ENCODE results near the gene ISOC1. TPM values are rescaled to one million over a fixed set of nuclear protein-coding genes. Genes with fewer than 3 reads are reported as not detected.

ISOC1 gene
- polyA plus RNA-seq, 1 donor (not counting 4 experiments of a cell fraction or from before 2014, with no cell fraction given), result 26.4 TPM

DNA sequence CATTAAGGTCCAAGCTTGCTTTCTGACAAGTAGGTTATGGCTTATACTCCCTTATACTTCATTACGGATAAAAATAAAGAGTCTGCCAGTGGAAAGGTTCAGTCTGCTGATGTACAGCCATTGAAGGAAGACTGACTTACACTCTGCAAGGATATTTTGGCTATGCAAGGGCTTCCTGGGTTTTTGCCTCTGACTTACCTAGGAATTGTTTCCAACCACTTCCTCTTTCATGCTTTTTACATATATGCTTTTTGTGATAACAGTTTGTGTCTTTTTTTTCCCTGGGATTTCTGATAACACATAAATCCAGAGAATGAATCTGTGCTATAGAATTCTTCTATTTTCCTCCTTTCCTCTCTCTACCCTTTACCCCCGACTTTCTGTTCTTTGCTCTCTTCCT lies 16.8 kb downstream of the ISOC1 start:
- dilution Hi-C loops (cut with MboI; ENCODE audit: extremely low pct_ligation_motif_present, low sequenced_read_pairs), result no loop called here
- TF ChIP-seq EZH2 (IDR thresholded peaks at IDR 0.05; ENCODE audit: low read length), result no peak
- TF ChIP-seq, protein P1, sequence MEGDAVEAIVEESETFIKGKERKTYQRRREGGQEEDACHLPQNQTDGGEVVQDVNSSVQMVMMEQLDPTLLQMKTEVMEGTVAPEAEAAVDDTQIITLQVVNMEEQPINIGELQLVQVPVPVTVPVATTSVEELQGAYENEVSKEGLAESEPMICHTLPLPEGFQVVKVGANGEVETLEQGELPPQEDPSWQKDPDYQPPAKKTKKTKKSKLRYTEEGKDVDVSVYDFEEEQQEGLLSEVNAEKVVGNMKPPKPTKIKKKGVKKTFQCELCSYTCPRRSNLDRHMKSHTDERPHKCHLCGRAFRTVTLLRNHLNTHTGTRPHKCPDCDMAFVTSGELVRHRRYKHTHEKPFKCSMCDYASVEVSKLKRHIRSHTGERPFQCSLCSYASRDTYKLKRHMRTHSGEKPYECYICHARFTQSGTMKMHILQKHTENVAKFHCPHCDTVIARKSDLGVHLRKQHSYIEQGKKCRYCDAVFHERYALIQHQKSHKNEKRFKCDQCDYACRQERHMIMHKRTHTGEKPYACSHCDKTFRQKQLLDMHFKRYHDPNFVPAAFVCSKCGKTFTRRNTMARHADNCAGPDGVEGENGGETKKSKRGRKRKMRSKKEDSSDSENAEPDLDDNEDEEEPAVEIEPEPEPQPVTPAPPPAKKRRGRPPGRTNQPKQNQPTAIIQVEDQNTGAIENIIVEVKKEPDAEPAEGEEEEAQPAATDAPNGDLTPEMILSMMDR (optimal IDR thresholded peaks at IDR 0.05 in 1 of 3, IDR thresholded peaks at IDR 0.05 in 1 of 3, conservative IDR thresholded peaks at IDR 0.05 in 1 of 3; ENCODE audit: extremely low read depth in 1 of 3, insufficient read depth in 2 of 3, low read length in 3 of 3), result no peak

DNA sequence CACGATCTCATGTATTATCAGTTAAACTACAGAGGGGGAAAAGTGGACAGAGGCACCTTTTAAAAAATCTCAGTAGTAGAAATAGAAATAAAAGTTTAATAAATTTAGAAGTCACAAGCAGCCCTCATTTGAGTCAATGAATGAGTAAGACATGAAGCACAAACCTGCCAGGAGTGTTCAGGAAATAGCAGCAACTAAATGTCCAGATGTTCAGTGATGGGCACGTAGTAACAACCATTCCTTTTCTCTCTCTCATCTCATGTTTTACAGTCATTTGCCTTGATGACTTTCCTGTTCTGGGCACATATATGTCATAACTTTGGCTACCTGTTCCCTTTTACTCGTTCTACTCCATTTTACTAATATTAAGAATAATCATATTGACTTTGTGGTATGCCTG lies 17.7 kb downstream of the ISOC1 start:
- no peak overlapping the region for H3K27ac ChIP-seq (ENCODE audit: control insufficient read depth, insufficient read depth, low read length)
- no peaks in the 10 kb centered on the region for H4K20me1 ChIP-seq (ENCODE audit: control insufficient read depth, extremely low read depth, insufficient read depth, low read length)
- H2AFZ ChIP-seq (ENCODE audit: control insufficient read depth, low read length), result no peak overlapping the region
- no peaks in the 10 kb centered on the region for H3K79me2 ChIP-seq (ENCODE audit: control insufficient read depth, insufficient read depth, low read length)
- peak; percentile 36 for FAIRE-seq
- TF ChIP-seq, protein P1 (optimal IDR thresholded peaks at IDR 0.05 in 1 of 3, IDR thresholded peaks at IDR 0.05 in 1 of 3, conservative IDR thresholded peaks at IDR 0.05 in 1 of 3; ENCODE audit: extremely low read depth in 1 of 3, insufficient read depth in 2 of 3, low read length in 3 of 3), result no peak
- no peak for TF ChIP-seq EZH2 (IDR thresholded peaks at IDR 0.05; ENCODE audit: low read length)
- H3K4me3 ChIP-seq (ENCODE audit: control insufficient read depth in 2 of 3, extremely low read depth in 1 of 3, insufficient read depth in 2 of 3, low read depth in 1 of 3, low read length in 3 of 3), result no peak overlapping the region
- no peaks in the 10 kb centered on the region for H3K36me3 ChIP-seq (ENCODE audit: control insufficient read depth in 2 of 2, extremely low read depth in 1 of 2, insufficient read depth in 2 of 2, low read length in 2 of 2)
- H3K4me1 ChIP-seq (ENCODE audit: control insufficient read depth, extremely low read depth, insufficient read depth, low read length), result peaks cover 23% of the 10 kb centered on the region
- no peaks in the 10 kb centered on the region for H3K27me3 ChIP-seq (ENCODE audit: control insufficient read depth, extremely low read depth, insufficient read depth, low read length)
- no peaks in the 10 kb centered on the region for H3K9me3 ChIP-seq (ENCODE audit: control insufficient read depth, low read depth, low read length)
- dilution Hi-C loops (cut with MboI; ENCODE audit: extremely low pct_ligation_motif_present, low sequenced_read_pairs), result no loop called here
- H3K9ac ChIP-seq (ENCODE audit: control insufficient read depth, extremely low read depth, insufficient read depth, low read length), result no peak overlapping the region
- H3K9me1 ChIP-seq (ENCODE audit: control insufficient read depth, extremely low read depth, insufficient read depth, low read length), result no peaks in the 10 kb centered on the region
- DNase-seq (ENCODE audit: low read depth, low spot score), result no peak
- no peak overlapping the region for H3K4me2 ChIP-seq (ENCODE audit: control insufficient read depth, extremely low read depth, insufficient read depth, low read depth, low read length)

More for the DNA sequence above, 16.8 kb downstream of the ISOC1 start:
- no peaks in the 10 kb centered on the region for H3K79me2 ChIP-seq (ENCODE audit: control insufficient read depth, insufficient read depth, low read length)
- H4K20me1 ChIP-seq (ENCODE audit: control insufficient read depth, extremely low read depth, insufficient read depth, low read length), result no peaks in the 10 kb centered on the region
- H3K4me1 ChIP-seq (ENCODE audit: control insufficient read depth, extremely low read depth, insufficient read depth, low read length), result peaks cover 23% of the 10 kb centered on the region
- H3K9ac ChIP-seq (ENCODE audit: control insufficient read depth, extremely low read depth, insufficient read depth, low read length), result no peak overlapping the region
- H3K4me3 ChIP-seq (ENCODE audit: control insufficient read depth in 2 of 3, extremely low read depth in 1 of 3, insufficient read depth in 2 of 3, low read depth in 1 of 3, low read length in 3 of 3), result no peak overlapping the region
- peaks cover 0 to 5% of the 10 kb centered on the region in 2 experiments for H3K36me3 ChIP-seq (ENCODE audit: control insufficient read depth in 2 of 2, extremely low read depth in 1 of 2, insufficient read depth in 2 of 2, low read length in 2 of 2)
- no peak overlapping the region for H3K27ac ChIP-seq (ENCODE audit: control insufficient read depth, insufficient read depth, low read length)
- DNase-seq (ENCODE audit: low read depth, low spot score) (no peak), FAIRE-seq (no peak)
- H3K4me2 ChIP-seq (ENCODE audit: control insufficient read depth, extremely low read depth, insufficient read depth, low read depth, low read length), result no peak overlapping the region
- H2AFZ ChIP-seq (ENCODE audit: control insufficient read depth, low read length), result no peak overlapping the region
- no peaks in the 10 kb centered on the region for H3K27me3 ChIP-seq (ENCODE audit: control insufficient read depth, extremely low read depth, insufficient read depth, low read length)
- H3K9me1 ChIP-seq (ENCODE audit: control insufficient read depth, extremely low read depth, insufficient read depth, low read length), result no peaks in the 10 kb centered on the region
- H3K9me3 ChIP-seq (ENCODE audit: control insufficient read depth, low read depth, low read length), result no peaks in the 10 kb centered on the region
